Osteocyte (in vitro differentiated cells): ENCODE measurements around the gene OR1I1. TPM values are rescaled to one million over a fixed set of nuclear protein-coding genes. Genes with fewer than 3 reads are reported as not detected.
"Not testable (repeated sequence)": the region's sequence is repeated elsewhere in the genome, so short reads cannot be mapped to it uniquely, and the experiment has no call there.

ENCODE experiments used
- DNase-seq: peaks from one replicate; pipeline ENCODE4 v3.0.0; 2021; ENCODE audit warnings: mixed read lengths; ENCODE audit not compliant: unreplicated experiment; ENCODE audit errors: extremely low spot score
- H3K27ac Mint-ChIP-seq: one replicate; pipeline ENCODE4 v1.8.0; 2021; ENCODE audit warnings: mild to moderate bottlenecking, mixed read lengths; ENCODE audit not compliant: unreplicated experiment
- H3K27me3 Mint-ChIP-seq: one replicate; pipeline ENCODE4 v1.8.0; 2021; ENCODE audit warnings: mixed read lengths; ENCODE audit not compliant: unreplicated experiment
- H3K36me3 Mint-ChIP-seq: one replicate; pipeline ENCODE4 v1.8.0; 2021; ENCODE audit warnings: mixed read lengths; ENCODE audit not compliant: unreplicated experiment
- H3K4me1 Mint-ChIP-seq: one replicate; pipeline ENCODE4 v1.8.0; 2021; ENCODE audit warnings: mixed read lengths; ENCODE audit not compliant: unreplicated experiment
- H3K4me3 Mint-ChIP-seq: one replicate; pipeline ENCODE4 v1.8.0; 2021; ENCODE audit warnings: mild to moderate bottlenecking, moderate library complexity, mixed read lengths; ENCODE audit not compliant: unreplicated experiment
- H3K9me3 Mint-ChIP-seq: one replicate; pipeline ENCODE4 v1.8.0; 2021; ENCODE audit warnings: mixed read lengths; ENCODE audit not compliant: unreplicated experiment
- CTCF ChIP-seq: fragments of 200-600 bp; sonication (generic); IDR thresholded peaks from 2 replicates; pipeline ENCODE4 v1.5.0; 2021; ENCODE audit warnings: antibody characterized with exemption, mild to moderate bottlenecking, moderate library complexity
- total RNA-seq: library from RNA; stranded (reverse); gene quantifications from 2 replicates; pipeline ENCODE4 v1.2.1, GENCODE V29; 2021

The OR1I1 gene
- total RNA-seq, 1 donor from 2014 or later = not detected

- no peaks in the 10 kb centered on the region for H3K9me3 Mint-ChIP-seq
- peaks cover 4% of the 10 kb centered on the region for H3K4me1 Mint-ChIP-seq
- DNase-seq = no peak
- H3K27me3 Mint-ChIP-seq = no peaks in the 10 kb centered on the region
- no peak overlapping the region for H3K27ac Mint-ChIP-seq
- H3K36me3 Mint-ChIP-seq = no peaks in the 10 kb centered on the region
- no peak overlapping the region for H3K4me3 Mint-ChIP-seq
- TF ChIP-seq CTCF = no peak
These were observed 14.2 kb downstream of the OR1I1 start for GRCh38 chr19:15096223-15096622.

- H3K4me3 Mint-ChIP-seq, H3K27me3 Mint-ChIP-seq, H3K27ac Mint-ChIP-seq, H3K4me1 Mint-ChIP-seq, H3K36me3 Mint-ChIP-seq, DNase-seq, H3K9me3 Mint-ChIP-seq: not testable (repeated sequence)
These were observed 16.0 kb downstream of the OR1I1 start for GRCh38 chr19:15097980-15098379.

- no peak for TF ChIP-seq CTCF
- Mint-ChIP-seq H3K27me3 (no peaks in the 10 kb centered on the region), H3K36me3 (no peaks in the 10 kb centered on the region), H3K27ac (no peak overlapping the region), H3K4me1 (peaks cover 2% of the 10 kb centered on the region), H3K9me3 (peaks cover 2% of the 10 kb centered on the region), H3K4me3 (no peak overlapping the region)
- DNase-seq = no peak
These were observed 16.4 kb downstream of the OR1I1 start for GRCh38 chr19:15098460-15098859.

- no peak for TF ChIP-seq CTCF
- Mint-ChIP-seq H3K9me3 (peaks cover 5% of the 10 kb centered on the region), H3K4me3 (no peak overlapping the region), H3K27ac (no peak overlapping the region), H3K4me1 (peaks cover 2% of the 10 kb centered on the region), H3K27me3 (no peaks in the 10 kb centered on the region), H3K36me3 (no peaks in the 10 kb centered on the region)
- no peak for DNase-seq
These were observed 17.1 kb downstream of the OR1I1 start for GRCh38 chr19:15099017-15099582.

GRCh38 chr19:15101479-15102082 is 19.6 kb downstream of the OR1I1 start:
- no peak for DNase-seq
- no peaks in the 10 kb centered on the region for H3K36me3 Mint-ChIP-seq
- H3K4me1 Mint-ChIP-seq = peaks cover 4% of the 10 kb centered on the region
- no peaks in the 10 kb centered on the region for H3K27me3 Mint-ChIP-seq
- no peak overlapping the region for H3K4me3 Mint-ChIP-seq
- peaks cover 10% of the 10 kb centered on the region for H3K9me3 Mint-ChIP-seq
- H3K27ac Mint-ChIP-seq = no peak overlapping the region
- peak; percentile 65 for TF ChIP-seq CTCF
